UCSD-AML1 (cell line): ENCODE measurements around the gene ROBO1.

Experiments
- DNase-seq: peaks from one replicate; lab custom pipeline; 2025; ENCODE audit not compliant: unreplicated experiment; lab: John Stamatoyannopoulos, UW

ROBO1 gene

GRCh38 chr3:78992400-78992799 is 775.4 kb downstream of the ROBO1 start:
- DNase-seq = no peak

DNA sequence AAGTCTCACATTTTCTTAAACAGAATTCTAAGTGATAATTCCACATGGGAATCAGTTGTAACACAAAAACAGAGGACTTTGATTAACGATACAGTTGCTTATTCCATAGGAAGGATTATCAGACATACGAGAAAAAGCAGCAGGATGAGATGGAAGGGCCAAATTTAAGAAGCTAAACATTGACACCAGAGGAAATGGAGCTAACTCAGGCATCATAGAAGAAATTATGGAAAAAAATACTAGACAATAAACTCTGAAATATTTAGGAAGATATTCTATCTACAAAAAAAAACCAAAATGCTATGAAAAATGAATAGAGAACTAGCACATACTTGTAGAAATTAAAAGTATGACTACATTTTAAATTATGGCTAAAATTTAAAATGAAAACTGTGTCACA is 776.1 kb downstream of the ROBO1 start:
- DNase-seq = no peak

DNA sequence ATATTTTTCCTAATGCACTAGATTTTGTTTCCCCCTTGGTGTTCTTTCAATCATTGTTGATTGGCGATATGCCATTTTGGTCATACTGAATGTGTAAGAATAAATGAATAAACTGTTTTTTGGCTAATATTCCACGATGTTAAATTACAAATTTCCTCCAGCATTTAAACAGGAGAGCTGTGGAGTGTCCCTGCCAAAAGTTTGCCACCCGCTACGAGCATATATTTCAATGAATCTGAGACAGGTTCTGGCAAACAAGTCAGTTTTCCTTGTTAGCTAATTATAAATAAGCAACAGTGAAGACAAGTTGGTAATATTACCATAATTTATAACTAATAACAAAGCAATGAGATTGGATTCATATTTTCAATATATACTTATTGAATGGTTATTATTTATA is 777.6 kb downstream of the ROBO1 start:
- no peak for DNase-seq

- DNase-seq = no peak
Measured at GRCh38 chr3:78988324-78988723, 779.5 kb downstream of the ROBO1 start.

GRCh38 chr3:78986416-78987101 is 781.2 kb downstream of the ROBO1 start:
- DNase-seq = no peak

DNA sequence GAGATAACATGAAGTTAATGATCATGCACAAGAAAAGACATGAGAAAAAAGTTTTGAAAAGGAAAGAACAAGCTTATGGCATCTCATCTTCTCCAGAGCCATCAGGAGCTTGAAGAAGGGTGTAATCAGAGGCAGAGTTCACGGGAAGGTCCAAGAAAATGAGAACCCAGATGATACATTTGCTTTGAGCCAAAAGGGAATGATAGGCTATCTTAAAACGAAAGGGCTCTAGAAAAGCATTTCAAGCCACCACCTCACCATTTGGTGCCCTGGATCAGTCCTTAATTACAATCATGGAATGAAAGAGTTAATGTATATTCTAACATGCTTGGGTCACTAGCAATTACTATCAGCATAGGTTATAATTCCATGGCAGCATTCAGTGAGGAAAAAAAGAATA is 781.8 kb downstream of the ROBO1 start:
- no peak for DNase-seq

DNA sequence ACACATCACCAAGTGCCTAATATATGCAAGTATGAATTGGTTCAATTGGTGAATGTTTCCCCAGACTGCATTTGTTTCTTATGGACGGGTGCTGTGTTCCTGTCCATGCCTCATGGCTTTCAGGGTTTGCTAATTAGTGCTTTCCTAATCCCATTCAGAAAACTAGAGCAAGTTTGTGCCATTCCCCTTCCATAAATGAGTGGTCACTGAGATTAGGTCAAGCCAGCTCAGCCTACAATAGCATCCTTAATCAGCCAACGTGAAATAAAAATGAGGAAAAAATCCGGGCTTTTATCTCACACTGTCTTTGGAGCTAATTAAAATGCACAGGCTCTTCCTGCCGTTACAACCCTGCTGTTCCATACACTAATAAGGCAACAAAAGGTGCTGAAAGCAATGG is 788.8 kb downstream of the ROBO1 start:
- no peak for DNase-seq

- DNase-seq = no peak
Measured at GRCh38 chr3:78978037-78978436, 789.8 kb downstream of the ROBO1 start.

GRCh38 chr3:78977073-78977472 is 790.7 kb downstream of the ROBO1 start:
- no peak for DNase-seq

- DNase-seq = no peak
Measured at GRCh38 chr3:78976200-78976599, 791.6 kb downstream of the ROBO1 start.

GRCh38 chr3:78974181-78974790 is 793.5 kb downstream of the ROBO1 start:
- no peak for DNase-seq

DNA sequence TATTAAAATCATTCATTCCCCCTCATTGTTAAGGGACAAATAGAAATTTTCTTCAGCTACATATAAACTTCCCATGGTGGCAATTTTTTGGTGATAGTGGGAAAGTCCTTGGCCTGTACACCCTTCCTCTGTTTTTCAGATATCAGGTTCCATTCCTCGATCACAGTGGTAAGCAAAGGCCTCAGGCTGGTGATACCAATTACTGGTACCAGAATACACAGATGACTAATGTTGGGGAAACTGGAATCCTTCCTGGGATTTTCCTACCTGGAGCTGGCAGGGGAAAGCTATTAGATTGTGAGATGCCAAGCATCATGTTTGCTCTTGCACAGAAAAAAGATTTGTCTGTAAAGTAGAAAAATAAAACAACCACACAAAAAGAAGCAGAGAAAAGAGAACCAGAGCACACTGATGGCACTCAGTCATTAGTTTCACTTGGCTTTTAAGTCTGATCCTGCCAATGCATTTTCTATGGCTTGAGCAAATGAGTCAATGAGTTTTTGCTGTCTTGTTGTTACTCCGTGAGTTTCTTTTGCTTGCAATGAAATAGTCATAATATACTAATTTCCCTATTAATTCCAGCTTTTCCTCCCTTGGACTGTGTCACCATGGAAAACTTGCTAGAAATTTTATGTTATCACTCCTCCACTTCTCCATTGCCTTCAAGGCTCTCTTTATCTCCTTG is 795.0 kb downstream of the ROBO1 start:
- DNase-seq = no peak

GRCh38 chr3:78970656-78971055 is 797.1 kb downstream of the ROBO1 start:
- DNase-seq = no peak

DNA sequence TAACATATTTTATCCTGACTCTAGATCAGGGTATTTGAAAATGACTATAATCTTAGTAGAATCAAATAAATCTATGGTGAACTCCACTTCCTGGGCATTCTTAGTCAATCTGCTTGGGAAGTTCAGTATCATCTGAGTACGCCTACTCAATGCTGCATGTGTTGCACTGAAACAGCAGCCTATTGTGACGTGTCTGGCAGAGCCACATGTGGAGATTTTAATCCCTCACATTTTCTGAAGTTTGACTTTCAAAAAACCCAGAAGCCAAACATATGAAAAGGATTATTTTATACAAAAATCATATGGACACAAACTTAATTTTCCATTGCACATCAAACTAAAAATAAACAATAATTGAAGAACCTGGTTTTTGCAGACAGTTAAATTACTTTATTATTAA is 798.3 kb downstream of the ROBO1 start:
- DNase-seq = no peak

DNA sequence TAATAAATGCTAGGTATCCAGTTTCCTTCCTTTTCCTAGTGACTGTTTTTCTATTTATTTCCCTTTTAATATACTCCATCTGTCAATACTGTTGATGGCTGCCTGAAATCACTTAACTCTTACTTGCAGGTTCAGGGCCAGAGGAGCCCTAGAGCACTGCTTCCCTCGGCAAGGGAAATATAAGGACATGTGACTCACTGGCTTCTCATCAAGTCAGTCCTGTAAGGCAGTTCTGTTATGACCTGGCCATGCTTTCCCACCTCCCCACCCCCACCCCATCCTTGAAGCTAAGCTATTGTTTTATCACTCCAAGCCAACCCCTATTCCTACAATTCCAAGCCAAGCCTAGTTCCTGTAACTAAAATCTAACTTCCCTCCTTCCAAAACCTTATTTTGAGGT is 800.7 kb downstream of the ROBO1 start:
- DNase-seq = no peak

DNA sequence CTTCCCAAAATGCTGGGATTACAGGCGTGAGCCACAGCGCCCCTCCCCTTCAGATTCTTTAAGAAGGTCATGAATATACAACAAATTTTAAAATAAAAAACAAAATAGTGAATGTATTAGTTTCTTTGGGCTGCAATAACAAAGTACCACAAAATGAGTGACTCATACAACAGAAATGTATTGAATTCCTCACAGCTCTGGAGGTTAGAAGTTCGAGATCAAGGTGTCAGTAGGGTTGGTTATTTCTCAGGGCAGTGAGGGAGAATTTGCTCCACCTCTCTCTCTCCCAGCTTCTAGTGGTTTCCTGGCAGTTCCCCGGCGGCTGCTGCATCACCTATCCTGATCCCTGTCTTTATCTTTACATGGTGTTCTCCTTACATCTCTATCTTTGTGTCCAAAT is 804.0 kb downstream of the ROBO1 start:
- no peak for DNase-seq

DNA sequence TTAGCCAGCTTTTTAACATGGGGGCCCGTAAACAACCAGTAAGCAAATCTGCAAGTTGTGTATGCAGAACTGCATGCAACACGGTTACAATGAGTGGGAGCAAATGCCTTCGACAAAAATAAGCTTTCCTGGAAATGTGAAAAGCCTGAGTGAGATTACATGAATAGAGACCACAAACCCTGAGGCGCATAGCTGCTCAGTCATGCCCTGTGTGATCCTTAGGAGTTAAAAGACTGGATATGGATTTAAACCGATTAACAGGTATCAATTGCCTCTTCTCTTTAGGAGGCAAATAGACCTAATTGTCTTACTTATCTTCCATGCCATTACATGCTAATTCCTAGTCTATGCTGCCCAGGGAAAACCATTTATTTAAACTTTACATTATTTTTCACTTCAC is 810.3 kb downstream of the ROBO1 start:
- no peak for DNase-seq

- DNase-seq = no peak
Measured at GRCh38 chr3:78951342-78951945, 816.4 kb downstream of the ROBO1 start.

GRCh38 chr3:78941587-78941986 is 826.2 kb downstream of the ROBO1 start:
- no peak for DNase-seq

DNA sequence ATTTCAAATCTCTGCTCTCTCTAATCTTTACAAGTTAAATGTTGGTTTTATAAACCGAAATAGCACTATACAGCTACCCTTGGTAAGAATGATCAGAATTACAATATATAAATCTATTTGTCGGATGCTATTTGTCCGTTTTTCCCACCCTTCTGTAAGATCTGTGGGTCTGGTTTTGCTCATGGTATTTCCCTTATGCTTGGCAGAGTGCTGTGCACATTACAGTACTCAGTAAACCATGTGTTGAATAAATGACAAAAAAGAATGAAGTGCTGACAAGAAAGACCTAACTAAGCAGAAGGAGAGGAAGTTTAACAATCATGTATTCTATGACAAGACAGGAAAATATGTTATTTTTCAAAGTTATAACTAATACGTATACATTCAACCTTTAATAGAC is 827.2 kb downstream of the ROBO1 start:
- no peak for DNase-seq

GRCh38 chr3:78940128-78940527 is 827.7 kb downstream of the ROBO1 start:
- DNase-seq = no peak

DNA sequence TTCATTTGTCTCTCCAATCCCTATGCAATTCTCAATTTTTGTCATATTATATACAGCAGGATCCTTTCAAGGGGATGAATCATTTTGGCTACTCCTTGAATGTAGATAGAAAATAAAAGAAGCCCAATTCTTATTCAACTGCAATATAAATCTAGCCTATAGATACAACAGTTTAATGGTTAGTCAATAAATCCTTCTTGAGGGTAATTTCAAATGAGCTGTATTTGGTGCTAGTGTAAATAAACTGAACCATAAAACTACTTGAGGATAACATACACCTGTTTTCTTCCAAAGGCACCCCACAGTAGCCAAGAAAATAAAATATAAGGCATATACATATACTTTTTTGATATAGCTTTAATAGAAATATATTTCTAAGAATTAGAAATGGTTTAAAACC is 830.3 kb downstream of the ROBO1 start:
- no peak for DNase-seq
